Measurements from ENCODE around the gene ZNF652.
"Not testable (repeated sequence)": the region's sequence is repeated elsewhere in the genome, so short reads cannot be mapped to it uniquely, and the experiment has no call there.

ZNF652 gene

DNA sequence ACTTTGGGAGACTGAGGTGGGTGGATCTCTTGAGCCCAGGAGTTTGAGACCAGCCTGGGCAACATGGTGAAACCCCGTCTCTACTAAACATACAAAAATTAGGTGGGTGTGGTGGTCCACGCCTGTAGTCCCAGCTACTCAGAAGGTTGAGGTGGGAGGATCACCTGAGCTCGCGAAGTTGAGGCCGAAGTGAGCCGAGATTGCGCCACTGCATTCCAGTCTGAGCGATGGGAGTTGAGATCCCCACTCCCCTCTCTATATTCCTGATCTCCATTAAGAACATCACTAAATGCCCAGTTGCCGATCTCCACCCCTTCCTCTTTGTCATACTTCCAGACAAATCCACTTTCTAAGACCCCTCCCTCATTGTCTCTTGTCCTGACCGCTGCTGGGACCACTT, 24.3 kb upstream of the ZNF652 start:
- DNase-seq (ENCODE audit: low spot score): no peak

- DNase-seq (ENCODE audit: low spot score): no peak
Measured at GRCh38 chr17:49384951-49385350, 22.9 kb upstream of the ZNF652 start.

- no peak for DNase-seq (ENCODE audit: low spot score)
Measured at GRCh38 chr17:49383060-49383459, 21.0 kb upstream of the ZNF652 start.

DNA sequence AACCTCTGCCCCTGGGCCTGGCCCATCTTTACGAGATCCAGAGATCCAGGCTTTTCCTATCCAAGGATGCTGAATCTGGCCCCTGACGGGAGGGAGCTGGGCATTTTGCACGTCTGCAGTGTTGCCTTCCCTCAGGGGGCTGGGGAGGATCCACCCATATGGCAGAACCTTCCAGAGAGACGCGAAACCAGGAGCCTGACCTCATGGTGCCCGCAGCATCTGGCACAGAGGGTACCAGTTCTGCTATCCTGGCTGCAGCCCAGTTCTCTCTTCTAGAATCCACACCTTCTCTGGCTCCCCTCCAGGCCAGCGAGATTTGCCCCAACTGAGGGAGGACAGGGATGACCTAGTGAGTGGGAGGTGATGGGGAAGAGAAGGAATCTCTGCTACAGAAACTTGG, 20.5 kb upstream of the ZNF652 start:
- DNase-seq (ENCODE audit: low spot score): no peak

DNA sequence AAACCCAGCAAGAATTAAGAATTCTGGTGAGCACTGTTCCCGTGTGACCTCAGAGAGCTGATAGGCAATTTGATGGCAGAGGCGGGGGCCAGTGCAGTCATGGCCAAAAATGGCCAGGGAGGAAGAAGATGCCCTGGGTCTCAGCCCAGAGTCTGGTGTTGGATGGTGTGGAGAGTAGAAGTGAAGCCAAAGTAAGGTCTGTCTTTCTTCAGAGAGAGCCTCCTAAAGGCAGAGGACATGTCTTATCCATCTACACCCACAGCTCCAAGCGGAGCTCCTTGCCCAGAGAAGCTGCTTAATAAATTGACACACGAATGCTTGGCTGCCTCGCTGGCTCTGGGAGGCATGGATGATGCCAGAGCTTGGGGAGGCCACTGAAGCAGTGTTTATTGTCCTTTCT, 19.7 kb upstream of the ZNF652 start:
- DNase-seq (ENCODE audit: low spot score): no peak

GRCh38 chr17:49381033-49381432, 19.0 kb upstream of the ZNF652 start:
- DNase-seq (ENCODE audit: low spot score): no peak

- DNase-seq (ENCODE audit: low spot score): no peak
Measured at GRCh38 chr17:49379926-49380325, 17.9 kb upstream of the ZNF652 start.

DNA sequence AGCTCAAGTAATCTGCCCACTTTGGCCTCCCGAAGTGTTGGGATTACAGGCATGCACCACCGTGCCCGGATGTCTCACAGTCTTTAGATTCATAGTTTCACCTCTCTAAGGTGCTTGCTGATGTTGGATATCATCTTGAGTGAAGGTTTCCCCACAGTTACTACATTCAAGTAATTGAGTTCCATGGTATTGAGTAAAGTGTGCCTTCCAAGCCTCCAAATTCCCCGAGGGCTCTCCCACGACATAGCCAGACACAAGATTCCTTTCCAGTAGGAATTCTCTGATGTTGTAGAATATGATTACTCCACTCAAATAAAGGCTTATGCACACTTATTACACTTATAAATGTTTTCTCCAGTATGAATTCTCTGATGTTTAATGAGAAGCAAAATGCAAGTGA, 16.3 kb upstream of the ZNF652 start:
- no peak for DNase-seq (ENCODE audit: low spot score)

DNA sequence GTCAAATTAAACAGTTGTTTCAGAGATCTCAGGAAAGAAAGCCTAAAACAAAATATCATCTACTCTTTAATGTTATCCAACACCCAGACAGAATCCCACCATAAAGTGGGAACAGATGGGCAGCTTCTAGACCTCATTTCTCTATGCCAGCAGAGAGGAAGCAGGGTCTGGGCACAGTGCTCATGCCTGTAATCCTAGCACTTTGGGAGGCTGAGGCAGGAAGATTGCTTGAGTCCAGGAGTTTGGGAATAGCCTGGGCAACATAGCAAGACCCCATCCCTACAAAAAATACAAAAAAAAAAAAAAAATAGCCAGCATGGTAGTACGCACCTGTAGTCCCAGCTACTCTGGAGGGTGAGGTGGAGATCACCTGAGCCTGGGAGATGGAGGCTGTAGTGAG, 13.5 kb upstream of the ZNF652 start:
- DNase-seq (ENCODE audit: low spot score): no peak

DNA sequence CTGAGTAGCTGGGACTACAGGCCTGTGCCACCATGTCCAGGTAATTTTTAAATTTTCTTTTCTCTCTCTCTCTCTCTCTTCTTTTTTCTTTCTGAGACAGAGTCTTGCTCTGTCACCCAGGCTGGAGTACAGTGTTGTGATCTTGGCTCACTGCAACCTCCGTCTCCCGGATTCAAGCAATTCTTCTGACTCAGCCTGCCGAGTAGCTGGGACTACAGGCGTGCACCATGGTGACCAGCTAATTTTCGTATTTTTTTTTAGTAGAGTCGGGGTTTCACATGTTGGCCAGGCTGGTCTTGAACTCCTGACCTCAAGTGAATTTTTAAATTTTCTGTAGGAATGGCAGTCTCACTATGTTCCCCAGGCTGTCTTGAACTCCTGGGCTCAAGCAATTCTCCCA, 11.1 kb upstream of the ZNF652 start:
- DNase-seq (ENCODE audit: low spot score): no peak

GRCh38 chr17:49372425-49372824, 10.4 kb upstream of the ZNF652 start:
- no peak for DNase-seq (ENCODE audit: low spot score)

DNA sequence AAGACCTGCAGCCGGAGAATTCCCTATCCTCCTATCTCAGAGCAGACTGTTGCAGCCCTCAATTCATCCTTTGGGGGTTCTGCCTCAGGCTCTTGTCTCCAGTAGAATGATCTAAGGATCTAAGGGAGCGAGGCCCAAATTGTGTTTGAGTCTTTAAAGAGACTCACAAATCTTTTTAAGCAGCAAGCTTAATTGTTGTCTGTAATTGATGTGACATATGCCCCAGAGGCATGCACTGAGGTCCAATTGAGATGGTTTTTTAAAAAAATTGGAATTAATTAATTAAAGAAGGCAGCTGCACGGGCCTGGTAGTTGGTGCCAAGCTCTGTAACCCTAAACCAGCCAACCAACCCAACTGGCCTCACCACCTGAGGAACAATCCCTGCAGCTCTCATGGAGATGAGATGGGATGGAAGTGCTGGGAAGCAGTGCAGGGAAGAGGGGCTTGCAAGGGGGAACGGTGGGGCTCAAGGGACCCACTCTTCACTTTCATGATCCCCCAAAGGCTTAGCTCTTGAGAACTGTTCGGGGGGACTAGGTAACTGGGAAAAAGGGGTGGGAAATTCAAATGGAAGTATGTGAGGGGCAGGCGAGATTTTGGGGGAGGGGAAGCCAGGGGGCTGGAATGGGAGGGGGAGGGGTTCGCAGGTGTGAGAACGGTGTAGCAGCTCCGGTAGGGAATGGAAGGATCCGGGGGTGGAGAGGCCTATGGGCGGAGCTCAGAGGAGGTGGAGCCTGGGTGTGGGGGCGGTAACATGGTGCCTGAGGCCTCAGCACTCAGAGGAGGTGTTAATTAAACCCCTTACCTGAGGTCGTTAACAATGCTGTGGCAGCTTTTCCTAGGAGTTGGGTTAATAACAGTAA, 9.2 kb upstream of the ZNF652 start:
- DNase-seq (ENCODE audit: low spot score): no peak

- no peak for DNase-seq (ENCODE audit: low spot score)
Measured at GRCh38 chr17:49369760-49370159, 7.7 kb upstream of the ZNF652 start.

- DNase-seq (ENCODE audit: low spot score): no peak
Measured at GRCh38 chr17:49369089-49369488, 7.0 kb upstream of the ZNF652 start.

- peak; percentile 48 for DNase-seq (ENCODE audit: low spot score)
Measured at GRCh38 chr17:49365667-49366066, 3.6 kb upstream of the ZNF652 start.

DNA sequence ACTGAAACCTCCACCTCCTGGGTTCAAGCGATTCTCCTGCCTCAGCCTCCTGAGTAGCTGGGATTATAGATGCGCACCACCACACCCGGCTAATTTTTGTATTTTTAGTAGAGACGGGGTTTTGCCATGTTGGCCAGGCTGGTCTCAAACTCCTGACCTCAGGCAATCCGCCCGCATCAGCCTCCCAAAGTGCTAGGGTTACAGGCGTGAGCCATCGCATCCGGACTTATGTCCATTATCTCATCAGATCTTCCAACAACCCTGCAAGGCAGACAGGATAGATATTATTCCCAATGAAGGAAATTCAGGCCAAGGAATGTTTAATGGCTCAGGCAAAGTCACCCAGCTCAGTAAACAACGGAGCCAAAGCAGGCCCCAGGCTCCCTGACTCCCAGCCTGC, 3.1 kb upstream of the ZNF652 start:
- not testable (repeated sequence) for DNase-seq (ENCODE audit: low spot score)

DNA sequence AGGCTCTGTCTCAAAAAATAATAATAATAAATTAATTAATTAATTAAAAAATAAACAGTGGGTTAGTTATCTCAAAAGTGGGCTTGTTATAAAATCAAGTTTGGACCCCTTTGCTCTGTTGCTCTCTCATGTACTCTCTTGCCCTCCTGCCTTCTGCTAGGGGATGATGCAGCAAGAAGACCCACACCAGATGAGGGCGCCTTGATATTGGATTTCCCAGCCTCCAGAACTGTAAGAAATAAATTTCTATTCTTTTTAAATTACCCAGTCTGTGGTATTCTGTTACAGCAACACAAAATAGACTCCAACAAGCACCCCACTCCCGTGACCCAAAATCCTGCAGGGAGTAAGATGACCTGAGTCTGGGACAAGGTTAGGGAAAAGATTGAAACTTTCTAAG, 2.1 kb upstream of the ZNF652 start:
- no peak for DNase-seq (ENCODE audit: low spot score)

DNA sequence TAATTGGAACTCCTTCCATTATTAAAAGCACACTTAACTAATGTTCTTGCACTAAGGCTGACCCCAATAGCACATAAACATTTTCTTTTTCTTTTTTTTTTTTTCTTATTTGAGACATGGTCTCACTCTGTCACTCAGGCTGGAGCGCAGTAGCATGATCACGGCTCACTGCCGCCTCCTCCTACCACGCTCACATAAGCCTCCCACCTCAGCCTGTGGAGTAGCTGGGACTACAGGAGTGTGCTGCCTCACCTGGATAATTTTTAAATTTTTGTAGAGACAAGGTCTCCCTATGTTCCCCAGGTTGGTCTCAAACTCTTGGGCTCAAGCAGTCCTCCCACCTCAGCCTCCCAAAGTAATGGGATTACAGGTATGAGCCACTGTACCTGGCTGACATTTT, 1.2 kb upstream of the ZNF652 start:
- no peak for DNase-seq (ENCODE audit: low spot score)

DNA sequence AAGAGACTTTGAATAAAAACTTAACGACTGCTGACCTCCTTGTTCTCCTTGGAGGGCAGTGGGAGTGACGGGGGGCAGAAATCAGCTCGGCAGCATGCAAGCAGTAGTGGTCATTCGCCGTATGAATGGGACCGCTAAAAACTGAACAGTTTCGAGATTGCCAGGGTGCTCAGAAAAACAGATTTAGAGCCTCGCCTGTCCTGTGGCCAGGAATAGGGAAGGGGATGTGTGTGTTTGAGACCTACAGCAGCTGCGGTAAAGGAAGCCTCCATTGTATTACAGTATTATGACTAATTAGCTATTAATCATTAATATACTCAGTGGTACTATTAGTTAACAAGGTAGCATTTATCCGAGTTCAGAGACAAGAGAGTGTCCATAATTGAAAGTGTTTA, 670 bp upstream of the ZNF652 start:
- no peak for DNase-seq (ENCODE audit: low spot score)

- DNase-seq (ENCODE audit: low spot score): peak; percentile 53
Measured at GRCh38 chr17:49361129-49361901, 735 bp downstream of the ZNF652 start.

DNA sequence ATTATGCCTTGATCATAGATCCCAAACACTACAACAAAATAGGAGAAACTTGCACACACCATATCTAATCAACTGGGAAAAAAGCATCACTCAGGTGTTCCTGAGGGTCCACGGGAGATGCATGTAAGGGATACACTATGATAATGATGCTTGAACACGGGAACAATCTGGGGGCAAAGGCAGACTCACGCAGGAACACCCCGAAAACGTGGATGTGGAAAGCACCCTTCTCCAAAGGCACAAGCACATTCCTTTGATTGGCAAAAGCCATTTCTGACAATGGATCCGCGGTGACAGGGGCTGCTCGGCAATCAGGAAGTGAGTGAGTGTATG, 1.3 kb downstream of the ZNF652 start:
- no peak for DNase-seq (ENCODE audit: low spot score)

DNA sequence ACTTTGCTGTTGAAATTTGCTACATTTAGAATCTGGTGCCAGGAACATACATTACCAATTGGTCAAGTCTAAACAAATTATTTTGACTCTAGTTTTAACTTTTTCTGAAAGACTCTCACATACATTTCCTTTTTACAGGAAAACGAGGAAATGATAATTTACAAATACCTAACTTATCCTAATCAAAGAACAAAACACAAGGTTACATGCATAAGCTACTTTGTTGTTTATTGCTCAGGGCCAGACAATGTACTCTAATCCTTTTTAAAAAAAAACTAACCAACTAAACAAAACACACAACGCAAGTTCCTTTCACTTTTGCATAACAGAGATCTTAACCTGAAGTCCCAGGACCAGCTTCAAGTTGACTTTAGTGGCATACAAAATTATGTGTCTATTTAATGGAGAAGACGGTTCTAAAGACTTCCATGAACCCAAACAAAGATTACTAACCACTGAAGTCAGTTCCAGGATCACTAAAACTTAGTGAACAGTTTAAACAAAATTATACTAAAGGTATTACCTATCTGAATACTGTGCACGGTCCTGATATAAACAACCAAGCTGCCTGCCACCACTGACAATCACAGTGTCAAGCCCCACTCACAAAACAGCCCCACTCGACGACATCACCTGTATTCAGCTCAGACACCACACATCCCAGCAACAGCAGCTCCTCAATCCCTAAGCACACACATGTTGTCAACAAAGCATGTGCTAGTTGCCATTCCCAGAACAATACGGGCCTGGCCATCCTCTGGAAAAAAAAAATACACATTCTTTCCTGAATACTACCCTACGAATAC, 1.9 kb downstream of the ZNF652 start:
- DNase-seq (ENCODE audit: low spot score): no peak

Measured in cerebellar cortex (tissue), 1 donor.